Measurements from ENCODE around the gene IL20.

Gene IL20

GRCh38 chr1:206895837-206896242 lies 30.4 kb downstream of the IL20 start:
- DNase-seq (ENCODE audit: extremely low read depth, low read depth), result peak; percentile 82
- TF ChIP-seq CTCF (IDR thresholded peaks at IDR 0.05; ENCODE audit: low read depth, low read length), result no peak

GRCh38 chr1:206896261-206896660 lies 30.8 kb downstream of the IL20 start:
- TF ChIP-seq CTCF (IDR thresholded peaks at IDR 0.05; ENCODE audit: low read depth, low read length), result no peak
- no peak for DNase-seq (ENCODE audit: extremely low read depth, low read depth)

GRCh38 chr1:206897175-206897574 lies 31.8 kb downstream of the IL20 start, which contains the start of gene IL24:
Gene IL24 (plus strand): TSS chr1:206897443. CDS start chr1:206897833, 390 bp downstream.
- TF ChIP-seq CTCF (IDR thresholded peaks at IDR 0.05; ENCODE audit: low read depth, low read length), result no peak
- DNase-seq (ENCODE audit: extremely low read depth, low read depth), result no peak

- no peak for TF ChIP-seq CTCF (IDR thresholded peaks at IDR 0.05; ENCODE audit: low read depth, low read length)
- no peak for DNase-seq (ENCODE audit: extremely low read depth, low read depth)
These were observed 32.9 kb downstream of the IL20 start for GRCh38 chr1:206898089-206898914.

- TF ChIP-seq CTCF (IDR thresholded peaks at IDR 0.05; ENCODE audit: low read depth, low read length), result no peak
- no peak for DNase-seq (ENCODE audit: extremely low read depth, low read depth)
These were observed 33.5 kb downstream of the IL20 start for GRCh38 chr1:206898915-206899431.

GRCh38 chr1:206899717-206900116 lies 34.3 kb downstream of the IL20 start:
- no peak for TF ChIP-seq CTCF (IDR thresholded peaks at IDR 0.05; ENCODE audit: low read depth, low read length)
- DNase-seq (ENCODE audit: extremely low read depth, low read depth), result no peak

- no peak for DNase-seq (ENCODE audit: extremely low read depth, low read depth)
- TF ChIP-seq CTCF (IDR thresholded peaks at IDR 0.05; ENCODE audit: low read depth, low read length), result no peak
These were observed 34.7 kb downstream of the IL20 start for GRCh38 chr1:206900149-206900548.
